Mammary epithelial cell (primary cell): ENCODE data around the gene LNP1.

Source experiments
- EZH2 ChIP-seq: IDR thresholded peaks from 2 replicates; pipeline ENCODE4 v1.6.1; 2012; ENCODE audit warnings: low read length, inconsistent platforms, borderline replicate concordance
- TF ChIP-seq, protein P1 (sequence below), 2 donors: IDR thresholded peaks in 1 of 2; conservative IDR thresholded peaks in 1 of 2; 2 replicates each; pipeline ENCODE4 v1.5.1; 2011 to 2012; ENCODE audit warnings: inconsistent platforms in 2 of 2, low read length in 2 of 2, mild to moderate bottlenecking in 2 of 2, control low read depth in 1 of 2, low read depth in 1 of 2; ENCODE audit not compliant: insufficient read depth in 1 of 2; ENCODE audit errors: extremely low read depth in 1 of 2

DNA sequence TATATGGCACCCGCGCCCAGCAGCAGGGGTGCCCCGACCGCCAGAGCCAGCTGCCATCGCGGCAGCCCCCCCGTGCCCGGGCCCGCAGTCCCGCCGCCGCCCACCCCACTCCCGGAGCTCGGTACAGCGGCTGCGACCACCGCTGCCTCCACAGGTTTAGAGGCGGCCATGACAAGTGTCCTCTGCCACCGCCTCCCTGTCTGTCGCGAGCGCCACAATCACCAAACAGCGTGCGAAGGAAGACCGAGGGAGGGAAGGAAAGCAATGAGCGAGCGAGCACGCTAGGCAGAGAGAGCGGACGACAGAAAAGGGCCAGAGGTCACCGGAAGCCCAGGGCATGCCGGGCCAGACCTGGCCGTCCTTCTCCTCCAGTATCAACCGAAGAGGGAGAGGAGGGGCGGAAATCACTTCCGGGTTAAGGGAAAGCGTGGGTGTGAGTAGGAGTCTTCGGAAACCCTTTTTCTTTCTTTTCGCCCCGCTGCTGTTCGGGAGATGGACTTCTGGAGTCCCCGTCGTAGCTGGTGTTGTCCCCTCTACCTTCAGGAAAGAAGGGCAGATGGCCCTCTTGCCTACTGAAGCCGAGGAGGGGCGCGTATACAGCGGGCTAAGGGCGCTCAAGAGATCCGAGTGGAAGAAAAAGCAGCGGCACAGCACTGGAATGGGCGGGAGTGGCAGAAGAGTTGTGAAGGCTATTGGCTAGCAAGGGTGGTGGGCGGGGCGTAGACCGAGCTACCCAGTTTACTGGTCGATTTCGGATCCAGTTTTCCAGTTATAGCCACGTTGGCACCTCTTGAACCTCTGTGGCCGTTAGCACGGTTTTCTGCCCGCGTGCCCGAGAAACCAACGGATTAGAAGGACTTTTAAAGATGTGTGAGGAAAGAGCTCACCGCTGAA lies at the start of gene LNP1, which contains the start of gene TOMM70:
- TF ChIP-seq, protein P1, sequence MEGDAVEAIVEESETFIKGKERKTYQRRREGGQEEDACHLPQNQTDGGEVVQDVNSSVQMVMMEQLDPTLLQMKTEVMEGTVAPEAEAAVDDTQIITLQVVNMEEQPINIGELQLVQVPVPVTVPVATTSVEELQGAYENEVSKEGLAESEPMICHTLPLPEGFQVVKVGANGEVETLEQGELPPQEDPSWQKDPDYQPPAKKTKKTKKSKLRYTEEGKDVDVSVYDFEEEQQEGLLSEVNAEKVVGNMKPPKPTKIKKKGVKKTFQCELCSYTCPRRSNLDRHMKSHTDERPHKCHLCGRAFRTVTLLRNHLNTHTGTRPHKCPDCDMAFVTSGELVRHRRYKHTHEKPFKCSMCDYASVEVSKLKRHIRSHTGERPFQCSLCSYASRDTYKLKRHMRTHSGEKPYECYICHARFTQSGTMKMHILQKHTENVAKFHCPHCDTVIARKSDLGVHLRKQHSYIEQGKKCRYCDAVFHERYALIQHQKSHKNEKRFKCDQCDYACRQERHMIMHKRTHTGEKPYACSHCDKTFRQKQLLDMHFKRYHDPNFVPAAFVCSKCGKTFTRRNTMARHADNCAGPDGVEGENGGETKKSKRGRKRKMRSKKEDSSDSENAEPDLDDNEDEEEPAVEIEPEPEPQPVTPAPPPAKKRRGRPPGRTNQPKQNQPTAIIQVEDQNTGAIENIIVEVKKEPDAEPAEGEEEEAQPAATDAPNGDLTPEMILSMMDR (conservative IDR thresholded peaks at IDR 0.05 in 1 of 2, IDR thresholded peaks at IDR 0.05 in 1 of 2; ENCODE audit: extremely low read depth in 1 of 2, insufficient read depth in 1 of 2, low read depth in 1 of 2, low read length in 2 of 2): no peak
- TF ChIP-seq EZH2: no peak
